GM19372 (cell line): ENCODE measurements around the gene OMP.

Experiments
- ATAC-seq: cut with Tn5 transposase; IDR thresholded peaks from one replicate; pipeline ENCODE4 v1.9.1; 2021; ENCODE audit warnings: mild to moderate bottlenecking, low read depth, moderate library complexity; ENCODE audit not compliant: unreplicated experiment

OMP gene

DNA sequence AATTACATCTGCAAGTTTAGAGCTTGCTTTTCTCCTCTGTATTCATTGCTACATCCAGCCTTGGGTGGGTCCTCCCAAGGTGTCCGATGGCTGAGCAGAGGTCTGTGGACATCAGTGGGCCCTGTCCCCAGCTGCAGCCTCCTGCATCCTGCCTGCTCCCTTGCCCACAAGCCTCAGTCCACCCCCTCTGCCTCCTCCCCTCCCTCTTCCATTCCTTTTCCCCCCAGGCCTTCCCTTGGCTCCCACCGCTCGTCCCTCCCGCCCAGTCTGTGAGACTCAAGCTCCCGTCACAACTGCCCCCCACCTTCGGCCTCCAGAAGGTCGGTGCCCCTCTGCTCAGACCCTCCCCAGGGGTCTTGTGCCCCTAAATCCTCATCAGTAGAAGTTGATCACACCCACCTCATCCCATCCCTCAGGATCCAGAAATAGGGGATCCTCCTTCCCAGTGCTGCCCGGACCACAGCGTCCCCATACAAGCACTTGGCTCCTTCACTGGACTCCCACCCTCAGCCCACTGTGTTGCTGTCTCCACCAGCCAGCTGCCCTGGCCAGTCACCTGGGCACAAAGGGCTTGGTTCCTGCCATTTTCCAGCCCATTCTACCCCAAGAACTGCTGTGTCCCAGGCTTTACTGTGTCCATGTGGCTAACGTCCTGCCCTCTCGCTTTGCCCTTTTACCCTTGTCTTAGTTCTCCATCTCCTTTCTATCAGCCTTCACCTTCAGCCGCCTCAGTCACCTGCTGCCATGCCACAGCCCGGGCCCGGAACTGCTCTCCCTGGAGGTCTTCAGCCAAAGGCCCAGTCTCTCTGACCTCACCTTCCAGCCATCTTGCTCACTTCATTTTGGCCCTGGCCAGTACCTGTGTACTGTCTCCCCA is 2.2 kb upstream of the OMP start:
- no peak for ATAC-seq

- no peak for ATAC-seq
These were observed 1.6 kb upstream of the OMP start for GRCh38 chr11:77101043-77101537.

DNA sequence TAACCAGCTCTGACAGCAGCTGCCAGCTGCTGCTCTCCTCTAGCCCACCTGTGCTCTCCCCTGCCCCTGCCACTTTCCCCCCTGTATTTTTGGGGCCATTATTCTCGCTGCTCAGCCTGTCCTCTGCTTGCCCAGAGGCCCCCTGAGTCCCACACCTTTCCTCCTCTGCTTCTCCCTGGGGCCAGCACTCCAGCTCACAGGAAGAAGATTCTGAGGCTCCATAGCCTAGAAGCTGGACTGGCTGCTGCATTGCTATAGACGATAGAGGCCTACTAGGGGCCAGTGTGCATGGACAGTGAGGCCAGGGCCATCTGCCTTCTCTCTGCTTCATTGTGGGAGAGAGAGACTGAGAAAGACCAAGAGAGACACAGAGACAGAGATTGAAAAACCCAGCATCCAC is 679 bp downstream of the OMP start:
- no peak for ATAC-seq

GRCh38 chr11:77104727-77105126 is 2.1 kb downstream of the OMP start:
- ATAC-seq: no peak

GRCh38 chr11:77106321-77106720 is 3.7 kb downstream of the OMP start:
- no peak for ATAC-seq

DNA sequence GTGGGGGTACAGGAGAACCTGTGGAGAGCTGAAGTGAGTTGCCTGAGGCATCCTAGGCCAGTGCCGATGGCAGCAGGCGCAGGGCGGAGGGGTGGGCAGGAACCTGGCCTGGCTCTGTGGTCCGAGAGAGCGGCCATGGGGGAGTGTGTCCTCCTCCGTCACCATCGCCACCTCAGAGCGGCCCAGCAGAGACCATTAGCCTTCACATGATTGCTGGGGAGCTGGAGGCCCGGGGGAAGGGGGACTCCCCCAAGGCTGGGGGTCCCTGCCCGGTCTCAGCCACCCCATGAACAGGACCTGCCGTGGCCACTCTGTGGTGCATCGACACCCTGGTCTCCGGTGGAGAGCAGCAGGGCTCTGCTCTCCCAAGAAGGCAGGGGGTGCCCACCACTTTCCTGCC is 4.1 kb downstream of the OMP start:
- no peak for ATAC-seq

- ATAC-seq: no peak
These were observed 5.3 kb downstream of the OMP start for GRCh38 chr11:77107950-77108349.

DNA sequence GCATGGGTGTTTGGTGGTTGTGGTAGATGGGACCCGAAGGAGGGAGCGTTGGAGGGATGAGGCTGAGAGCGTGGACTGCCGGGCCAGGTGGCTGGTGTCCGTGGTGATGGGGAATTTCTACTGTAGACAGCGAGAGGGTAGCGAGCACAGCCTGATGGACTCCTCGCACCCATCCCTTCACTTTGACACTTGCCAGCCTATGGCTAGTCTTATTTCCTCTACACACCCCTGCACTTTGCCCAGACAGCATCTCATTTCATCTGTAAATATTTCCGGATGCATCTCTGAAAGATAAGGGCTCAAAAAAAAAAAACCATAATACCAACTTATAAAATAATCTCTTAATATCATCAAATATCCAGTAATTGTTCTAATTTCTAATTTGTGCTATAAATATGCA is 5.8 kb downstream of the OMP start:
- ATAC-seq: no peak

- no peak for ATAC-seq
These were observed 6.8 kb downstream of the OMP start for GRCh38 chr11:77109236-77110019.

- no peak for ATAC-seq
These were observed 8.2 kb downstream of the OMP start for GRCh38 chr11:77110836-77111235.

- ATAC-seq: no peak
These were observed 8.6 kb downstream of the OMP start for GRCh38 chr11:77111277-77111676.

DNA sequence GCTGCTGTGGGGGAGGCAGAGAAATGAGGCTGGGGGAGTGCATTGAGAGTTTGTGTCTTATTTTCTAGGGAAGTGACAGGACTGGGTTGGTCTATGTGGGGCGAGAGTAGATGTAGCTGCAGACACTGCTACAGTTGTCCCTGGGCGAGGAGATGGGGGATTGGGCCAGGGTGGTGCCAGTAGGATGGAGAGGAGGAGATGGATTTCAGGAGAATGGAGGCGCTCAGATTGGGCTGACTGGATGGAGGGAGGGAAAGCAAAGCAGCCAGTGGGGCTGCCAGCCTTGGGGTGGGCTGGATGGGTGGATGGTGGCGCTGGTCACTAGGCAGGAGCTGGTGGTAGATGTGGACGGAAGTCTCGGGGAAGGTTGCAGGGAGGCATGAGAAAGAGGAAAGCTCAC is 9.3 kb downstream of the OMP start:
- no peak for ATAC-seq

- no peak for ATAC-seq
These were observed 10.2 kb downstream of the OMP start for GRCh38 chr11:77112641-77113381.

GRCh38 chr11:77113382-77114088 is 10.9 kb downstream of the OMP start:
- no peak for ATAC-seq

- no peak for ATAC-seq
These were observed 11.4 kb downstream of the OMP start for GRCh38 chr11:77114089-77114463.

DNA sequence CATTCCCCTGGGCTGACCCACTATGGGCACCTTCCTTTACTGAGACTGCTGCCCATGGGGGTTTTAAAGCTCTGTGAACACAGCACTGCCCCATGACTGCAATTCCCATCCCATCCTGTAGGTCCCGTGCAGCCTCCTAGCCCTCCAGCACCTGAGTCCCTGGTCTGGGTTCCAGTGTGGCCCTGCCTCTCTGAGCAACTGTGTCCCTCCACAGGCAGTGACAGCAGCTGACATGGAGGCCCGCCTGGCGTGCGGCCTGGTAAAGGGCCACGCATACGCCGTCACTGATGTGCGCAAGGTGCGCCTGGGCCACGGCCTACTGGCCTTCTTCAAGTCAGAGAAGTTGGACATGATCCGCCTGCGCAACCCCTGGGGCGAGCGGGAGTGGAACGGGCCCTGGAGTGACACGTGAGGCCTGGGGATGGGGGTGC is 12.6 kb downstream of the OMP start:
- no peak for ATAC-seq

- ATAC-seq: no peak
These were observed 13.3 kb downstream of the OMP start for GRCh38 chr11:77115956-77116355.

DNA sequence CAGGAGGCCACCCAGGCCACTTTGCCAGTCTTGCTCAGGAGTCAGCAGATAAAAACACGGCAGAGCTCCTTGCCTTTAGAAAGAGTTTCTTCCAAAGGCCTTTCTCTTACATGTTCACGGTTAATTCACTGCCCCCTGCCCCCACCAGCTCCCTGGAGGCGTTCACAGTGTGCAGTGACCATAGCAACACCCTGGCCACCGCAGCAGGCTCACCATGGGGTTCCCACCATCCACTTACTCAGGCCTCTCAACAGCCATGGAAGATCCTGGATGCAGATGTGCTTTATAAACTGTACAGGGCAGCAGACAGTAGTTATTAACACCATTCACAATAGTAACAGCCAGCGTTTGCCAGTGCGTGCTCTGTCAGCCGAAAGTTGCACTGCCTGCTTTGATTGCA is 14.9 kb downstream of the OMP start:
- no peak for ATAC-seq

- ATAC-seq: no peak
These were observed 15.4 kb downstream of the OMP start for GRCh38 chr11:77118086-77118485.

DNA sequence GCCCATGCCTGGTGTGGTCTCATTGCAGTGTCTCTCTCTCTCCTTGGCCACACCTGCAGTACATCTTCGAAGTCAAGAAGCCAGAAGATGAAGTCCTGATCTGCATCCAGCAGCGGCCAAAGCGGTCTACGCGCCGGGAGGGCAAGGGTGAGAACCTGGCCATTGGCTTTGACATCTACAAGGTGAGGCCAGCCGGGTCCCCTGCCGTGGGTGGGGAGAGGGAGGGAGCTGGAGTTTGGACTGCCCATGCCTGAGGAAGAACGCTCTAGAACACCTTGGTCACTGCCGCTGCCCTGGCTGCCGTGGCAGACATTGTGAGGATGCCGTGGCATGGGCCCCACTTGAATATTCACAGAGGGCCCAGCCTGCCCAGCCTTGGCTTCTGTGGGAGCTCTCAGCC is 16.3 kb downstream of the OMP start:
- ATAC-seq: no peak
